GM19023 (cell line): ENCODE results near the gene SLC7A5.
"Not testable (repeated sequence)": the region's sequence is repeated elsewhere in the genome, so short reads cannot be mapped to it uniquely, and the experiment has no call there.

Experiments
- ATAC-seq: cut with Tn5 transposase; IDR thresholded peaks from one replicate; pipeline ENCODE4 v1.9.1; 2021; ENCODE audit warnings: mild to moderate bottlenecking, moderate library complexity; ENCODE audit not compliant: unreplicated experiment

SLC7A5 gene

GRCh38 chr16:87823181-87823929, 46.0 kb downstream of the SLC7A5 start:
- no peak for ATAC-seq

GRCh38 chr16:87822108-87822970, 47.0 kb downstream of the SLC7A5 start:
- ATAC-seq = no peak

GRCh38 chr16:87821376-87822107, 47.8 kb downstream of the SLC7A5 start:
- ATAC-seq = no peak

GRCh38 chr16:87819983-87820382, 49.3 kb downstream of the SLC7A5 start:
- no peak for ATAC-seq

GRCh38 chr16:87819282-87819681, 50.0 kb downstream of the SLC7A5 start:
- ATAC-seq = no peak

- ATAC-seq = no peak
These were observed 50.7 kb downstream of the SLC7A5 start for GRCh38 chr16:87818533-87819161.

GRCh38 chr16:87817910-87818309, 51.4 kb downstream of the SLC7A5 start:
- no peak for ATAC-seq

- ATAC-seq = not testable (repeated sequence)
These were observed 51.9 kb downstream of the SLC7A5 start for GRCh38 chr16:87817370-87817769.

- ATAC-seq = no peak
These were observed 52.7 kb downstream of the SLC7A5 start for GRCh38 chr16:87816507-87817100.

GRCh38 chr16:87815567-87815966, 53.7 kb downstream of the SLC7A5 start:
- ATAC-seq = no peak

GRCh38 chr16:87812200-87812656, 57.1 kb downstream of the SLC7A5 start:
- no peak for ATAC-seq

GRCh38 chr16:87811454-87811853, 57.9 kb downstream of the SLC7A5 start:
- not testable (repeated sequence) for ATAC-seq

GRCh38 chr16:87809150-87809902, 60.0 kb downstream of the SLC7A5 start:
- ATAC-seq = peak; percentile 56

- ATAC-seq = no peak
These were observed 61.2 kb downstream of the SLC7A5 start for GRCh38 chr16:87808108-87808507.

GRCh38 chr16:87806641-87807546, 62.4 kb downstream of the SLC7A5 start:
- ATAC-seq = no peak

- ATAC-seq = no peak
These were observed 63.1 kb downstream of the SLC7A5 start for GRCh38 chr16:87806261-87806640.

- ATAC-seq = no peak
These were observed 65.9 kb downstream of the SLC7A5 start for GRCh38 chr16:87803385-87803784.

- no peak for ATAC-seq
These were observed 66.6 kb downstream of the SLC7A5 start for GRCh38 chr16:87802670-87803069.
